ENCODE data around the gene RHBDD2. TPM values are rescaled to one million over a fixed set of nuclear protein-coding genes. Genes with fewer than 3 reads are reported as not detected.
"Not testable (repeated sequence)": the region's sequence is repeated elsewhere in the genome, so short reads cannot be mapped to it uniquely, and the experiment has no call there.

The RHBDD2 gene
- polyA plus RNA-seq, 4 donors, result 37.2 to 77.9 (median 65.8) TPM

DNA sequence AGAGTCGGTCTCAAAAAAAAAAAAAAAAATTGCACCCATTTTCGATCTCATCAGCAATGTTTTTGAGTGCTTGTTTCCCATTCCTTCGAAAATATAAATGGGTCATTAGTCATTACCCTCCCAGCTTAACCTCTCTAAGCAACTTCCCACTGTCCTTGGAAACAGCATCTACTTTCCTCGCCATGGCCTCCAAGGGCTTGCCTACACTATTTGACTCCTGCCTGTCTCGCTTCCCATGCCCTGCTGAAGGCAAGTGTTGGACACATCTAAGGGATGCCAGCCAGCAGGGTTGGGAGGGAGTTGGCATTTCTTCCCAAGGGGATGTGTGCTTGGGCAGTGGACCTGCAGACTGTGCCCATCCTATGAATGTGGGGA, 12.7 kb upstream of the RHBDD2 start:
- no peak for DNase-seq (ENCODE audit: low read depth in 4 of 4, low spot score in 3 of 4)

DNA sequence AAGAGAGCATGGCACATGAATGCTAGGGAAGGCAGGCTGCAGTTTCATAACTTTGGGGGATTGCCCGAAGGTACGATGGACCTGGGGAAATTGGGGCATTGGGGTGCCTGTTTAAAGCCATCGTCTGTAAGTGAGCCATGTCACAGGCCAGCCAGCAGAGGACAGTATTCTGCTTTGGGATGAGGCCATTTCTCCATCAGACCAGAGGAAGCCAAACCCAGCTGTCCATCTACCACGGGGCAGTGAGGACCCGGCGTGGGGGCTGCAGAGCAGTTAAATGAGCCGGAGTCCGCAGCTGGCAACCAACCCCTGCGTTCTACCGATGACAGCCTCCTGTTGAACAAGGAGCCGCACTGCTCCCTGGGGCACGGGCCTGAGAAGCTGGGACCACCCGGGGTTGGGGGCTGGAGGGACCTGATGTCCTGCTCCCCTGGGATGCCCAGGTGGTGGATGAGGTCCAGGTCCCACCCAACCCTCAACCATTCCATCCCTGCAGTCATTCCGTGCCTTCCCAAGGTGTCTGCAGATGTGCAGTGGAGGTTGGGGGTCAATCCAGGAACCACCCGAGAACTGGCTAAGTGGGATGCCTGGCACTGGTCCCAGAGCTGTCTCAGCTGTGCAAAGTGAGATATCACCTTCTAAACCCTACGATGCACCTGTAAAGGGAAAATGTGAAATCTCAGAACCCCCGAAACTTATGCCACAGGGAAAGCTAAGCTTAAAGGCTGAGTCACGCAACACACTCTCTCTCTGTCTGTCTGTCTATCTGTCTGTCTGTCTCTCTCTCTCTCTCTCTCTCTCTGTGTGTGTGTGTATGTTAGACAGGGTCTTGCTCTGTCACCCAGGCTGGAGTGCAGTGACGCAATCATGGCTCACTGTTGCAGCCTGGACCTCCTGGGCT, 12.1 kb upstream of the RHBDD2 start:
- DNase-seq (ENCODE audit: low read depth in 4 of 4, low spot score in 3 of 4), result peak in 2 of 4 donors; percentile 42 to 56

DNA sequence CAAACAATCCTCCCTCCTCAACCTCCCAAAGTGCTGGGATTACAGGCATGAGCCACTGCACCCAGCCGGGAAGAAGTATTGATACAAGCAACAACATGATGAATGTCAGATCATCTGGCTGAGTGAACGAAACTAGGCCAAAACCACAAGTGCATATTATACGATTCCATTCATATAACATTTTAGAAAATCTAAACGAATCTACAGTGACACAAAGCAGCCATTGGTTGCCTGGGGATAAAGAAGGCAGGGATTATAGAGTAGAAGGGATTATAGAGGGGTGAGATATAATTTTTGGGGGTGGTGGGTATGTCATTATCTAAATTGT, 11.5 kb upstream of the RHBDD2 start:
- DNase-seq (ENCODE audit: low read depth in 4 of 4, low spot score in 3 of 4), result no peak

DNA sequence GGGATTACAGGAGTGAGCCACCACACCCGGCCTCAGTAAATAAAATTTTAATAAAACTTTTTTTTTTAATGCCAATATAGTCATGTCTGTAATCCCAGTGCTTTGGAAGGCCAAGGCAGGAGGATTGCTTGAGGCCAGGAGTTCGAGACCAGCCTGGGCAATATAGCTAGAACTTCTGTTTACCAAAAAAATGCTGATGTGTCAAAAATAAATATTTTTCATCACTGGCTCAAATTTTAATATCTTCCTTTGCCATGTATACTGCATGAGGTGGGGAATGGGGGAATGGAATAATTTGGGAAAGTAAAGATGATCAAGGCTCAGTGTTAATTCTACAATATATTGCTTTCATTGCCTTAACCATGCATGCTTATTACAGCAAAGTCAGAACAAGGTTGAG, 10.7 kb upstream of the RHBDD2 start:
- no peak for DNase-seq (ENCODE audit: low read depth in 4 of 4, low spot score in 3 of 4)

DNA sequence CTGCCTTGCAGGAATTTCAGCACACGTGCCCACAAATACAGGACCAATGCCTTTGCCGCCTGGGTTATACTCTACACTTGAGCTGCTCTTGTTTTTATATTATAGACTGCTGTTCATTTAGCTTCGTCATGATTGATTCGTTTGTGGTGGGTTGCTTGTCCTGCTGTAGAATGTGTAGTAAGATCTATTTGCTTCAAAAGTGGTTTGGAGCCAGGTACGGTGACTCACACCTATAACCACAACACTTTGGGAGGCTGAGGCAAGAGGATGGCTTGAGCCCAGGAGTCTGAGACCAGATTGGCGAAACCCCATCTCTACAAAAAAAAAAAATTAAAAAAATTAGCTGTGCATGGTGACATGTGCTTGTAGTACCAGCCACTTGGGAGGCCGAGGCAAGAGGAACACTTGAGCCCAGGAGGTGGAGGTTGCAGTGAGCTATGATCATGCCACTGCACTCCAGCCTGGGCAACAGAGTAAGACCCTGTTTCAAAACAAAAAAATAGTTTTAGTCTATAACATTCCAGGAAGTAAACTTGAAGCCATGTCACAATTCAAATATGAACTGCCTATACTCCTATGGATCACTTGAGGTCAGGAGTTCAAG, 9.0 kb upstream of the RHBDD2 start:
- DNase-seq (ENCODE audit: low read depth in 4 of 4, low spot score in 3 of 4), result no peak

DNA sequence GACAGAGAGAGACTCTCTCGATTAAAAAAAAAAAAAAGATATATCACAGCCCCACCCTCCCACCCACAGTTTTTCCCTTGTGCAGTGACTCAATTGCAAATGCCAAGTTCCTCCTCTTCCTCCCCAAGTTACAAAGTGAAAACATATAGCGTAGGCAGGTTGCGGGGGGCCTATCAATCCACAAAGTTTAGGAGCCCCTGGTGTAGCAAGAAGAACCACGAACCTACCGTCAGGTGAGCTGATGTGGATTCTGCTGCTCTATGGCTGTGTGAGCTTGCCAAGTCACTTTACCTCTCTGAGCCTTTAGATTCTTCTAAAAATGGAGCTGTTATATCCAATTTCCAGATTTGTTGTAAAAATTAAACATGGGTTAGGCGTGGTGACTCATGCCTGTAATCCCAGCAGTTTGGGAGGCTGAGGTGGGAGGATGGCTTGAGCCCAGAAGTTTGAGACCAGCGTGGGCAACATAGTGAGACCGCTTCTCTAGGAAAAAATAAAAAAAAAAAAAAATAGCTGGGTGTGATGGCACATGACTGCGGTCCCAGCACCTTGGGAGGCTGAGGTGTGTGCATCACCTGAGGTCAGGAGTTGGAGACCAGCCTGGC, 8.2 kb upstream of the RHBDD2 start:
- no peak for DNase-seq (ENCODE audit: low read depth in 4 of 4, low spot score in 3 of 4)

DNA sequence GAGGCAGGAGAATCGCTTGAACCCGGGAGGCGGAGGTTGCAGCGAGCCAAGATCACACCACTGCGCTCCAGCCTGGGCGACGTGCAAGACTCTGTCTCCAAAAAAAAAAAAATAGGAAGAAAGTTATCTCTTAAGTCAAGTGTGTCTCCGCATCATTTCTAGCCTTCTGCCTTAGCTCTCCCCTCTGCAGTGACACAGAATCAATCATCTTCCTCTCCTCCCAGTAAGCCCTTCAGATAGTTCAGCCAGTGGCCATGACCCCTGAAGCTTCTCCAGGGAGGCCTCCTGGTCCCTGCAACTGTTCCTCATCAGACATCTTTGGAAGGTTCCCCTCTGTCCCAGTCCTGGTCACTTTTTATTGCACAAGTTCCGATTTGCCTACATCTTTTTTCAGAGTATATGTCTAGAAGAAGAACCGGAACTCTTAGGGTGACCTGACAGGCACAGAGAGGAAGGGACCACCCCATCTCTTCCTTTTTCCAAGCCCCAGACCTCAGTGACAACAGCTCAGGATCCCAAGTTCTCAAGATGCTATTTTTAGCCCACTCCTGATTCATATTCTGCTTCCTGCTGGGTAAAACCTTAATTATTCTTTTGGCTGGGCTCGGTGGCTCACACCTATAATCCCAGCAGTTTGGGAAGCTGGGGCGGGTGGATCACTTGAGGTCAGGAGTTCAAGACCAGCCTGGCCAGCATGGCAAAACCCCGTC, 6.6 kb upstream of the RHBDD2 start:
- DNase-seq (ENCODE audit: low read depth in 4 of 4, low spot score in 3 of 4), result no peak

DNA sequence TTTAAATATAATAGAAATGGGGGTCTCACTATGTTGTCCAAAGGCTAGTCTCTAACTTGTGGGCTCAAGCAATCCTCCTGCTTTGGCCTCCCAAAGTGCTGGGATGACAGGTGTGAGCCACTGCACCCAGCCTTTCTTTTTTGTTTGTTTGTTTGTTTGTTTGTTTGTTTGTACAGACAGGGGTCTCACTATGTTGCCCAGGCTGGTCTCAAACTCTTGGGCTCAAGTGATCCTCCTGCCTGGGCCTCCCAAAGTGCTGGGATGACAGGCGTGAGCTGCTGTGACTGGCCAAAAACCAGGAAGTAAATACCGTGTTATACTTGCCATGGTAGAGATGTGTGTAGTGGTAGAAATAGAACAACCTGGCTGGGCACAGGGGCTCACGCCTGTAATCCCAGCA, 4.7 kb upstream of the RHBDD2 start:
- not testable (repeated sequence) for DNase-seq (ENCODE audit: low read depth in 4 of 4, low spot score in 3 of 4)

DNA sequence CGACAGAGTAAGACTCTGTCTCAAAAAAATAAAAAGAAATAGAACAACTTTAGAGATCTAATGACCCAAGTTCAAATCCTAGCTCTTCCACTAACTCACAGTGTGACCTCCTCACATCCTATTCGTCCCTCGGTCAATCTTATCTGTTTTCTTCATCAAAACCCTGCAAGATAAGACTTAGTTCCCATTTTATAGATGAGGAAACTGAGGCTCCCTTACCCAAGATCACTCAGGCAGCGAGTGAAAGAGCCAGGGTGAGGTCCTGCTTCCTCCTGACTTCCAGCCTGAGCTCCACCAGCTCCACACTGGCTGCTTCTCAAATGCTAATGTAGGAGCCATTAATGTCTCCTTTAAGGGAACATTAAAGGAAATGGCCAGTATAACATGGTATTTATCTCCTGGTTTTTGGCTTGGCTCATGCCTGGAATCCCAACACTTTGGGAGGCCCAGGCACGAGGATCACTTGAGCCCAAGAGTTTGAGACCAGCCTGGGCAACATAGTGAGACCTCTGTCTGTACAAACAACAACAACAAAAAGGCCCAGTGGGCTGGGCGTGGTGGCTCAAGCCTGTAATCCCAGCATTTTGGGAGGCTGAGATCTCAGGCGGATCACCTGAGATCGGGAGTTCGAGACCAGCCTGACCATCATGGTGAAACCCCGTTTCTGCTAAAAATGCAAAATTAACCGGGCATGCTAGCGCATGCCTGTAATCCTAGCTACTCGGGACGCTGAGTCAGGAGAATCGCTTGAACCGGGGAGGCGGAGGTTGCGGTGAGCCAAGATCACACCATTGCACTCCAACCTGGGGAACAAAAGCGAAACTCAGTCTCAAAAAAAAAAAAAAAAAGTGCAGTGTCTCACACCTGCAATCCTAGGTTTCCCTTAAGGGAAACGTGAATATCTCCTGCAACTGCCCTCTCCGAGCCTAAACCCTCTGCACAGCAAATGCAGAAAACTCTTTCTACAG, 3.4 kb upstream of the RHBDD2 start:
- no peak for DNase-seq (ENCODE audit: low read depth in 4 of 4, low spot score in 3 of 4)

DNA sequence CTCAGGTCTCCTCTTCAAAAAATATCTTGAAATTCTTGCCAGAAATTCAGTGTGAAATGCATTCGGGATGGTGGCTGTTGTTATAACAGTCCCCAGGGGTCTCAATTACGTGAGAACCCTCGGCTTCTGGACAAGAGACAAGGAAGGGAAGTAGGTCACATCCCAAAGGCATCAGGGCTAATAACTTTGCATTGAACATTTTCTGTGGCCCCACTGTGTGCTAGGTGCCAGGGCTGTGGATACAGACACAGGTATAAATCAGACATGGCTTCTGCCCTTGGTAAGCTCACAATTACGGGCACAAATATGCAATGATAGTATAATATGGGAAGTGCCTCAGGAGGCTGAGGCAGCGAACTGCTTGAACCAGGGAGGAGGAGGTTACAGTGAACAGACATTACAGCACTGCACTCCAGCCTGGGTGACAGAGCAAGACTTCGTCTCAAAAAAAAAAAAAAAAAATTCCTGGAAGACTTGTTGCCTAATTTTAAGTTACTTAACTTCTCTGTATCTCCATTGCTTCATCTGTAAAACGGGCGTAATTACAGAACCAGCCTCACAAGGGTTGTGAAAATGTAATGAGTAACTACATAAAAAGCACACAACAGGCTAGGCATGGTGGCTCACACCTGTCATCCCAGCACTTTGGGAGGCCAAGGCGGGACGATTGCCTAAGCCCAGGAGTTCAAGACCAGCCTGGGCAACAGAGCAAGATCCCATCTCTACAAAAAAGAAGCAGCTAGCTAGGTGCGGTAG, 2.5 kb upstream of the RHBDD2 start:
- no peak for DNase-seq (ENCODE audit: low read depth in 4 of 4, low spot score in 3 of 4)

DNA sequence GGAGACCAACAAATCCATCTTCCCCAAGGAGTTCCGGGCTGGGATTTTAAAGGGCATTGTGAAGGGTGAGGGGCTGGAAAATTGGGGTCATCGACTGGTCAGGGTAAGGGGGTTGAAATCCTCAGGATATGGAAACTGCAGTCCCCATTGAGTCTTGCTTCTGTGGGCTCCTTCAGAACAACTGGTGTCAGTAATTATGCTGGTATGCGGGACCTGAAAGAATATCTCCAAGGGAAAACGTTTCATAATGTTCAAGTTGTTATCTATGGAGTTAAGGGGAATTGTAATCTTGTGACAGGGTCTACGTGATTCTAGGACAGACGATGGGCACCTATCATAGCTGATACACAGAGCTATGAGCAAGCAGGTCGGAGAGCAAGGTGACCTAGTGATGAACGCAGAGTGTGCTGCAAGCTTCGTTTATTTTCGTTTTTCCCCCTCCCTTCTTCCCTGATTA, 494 bp upstream of the RHBDD2 start:
- no peak for DNase-seq (ENCODE audit: low read depth in 4 of 4, low spot score in 3 of 4)

DNA sequence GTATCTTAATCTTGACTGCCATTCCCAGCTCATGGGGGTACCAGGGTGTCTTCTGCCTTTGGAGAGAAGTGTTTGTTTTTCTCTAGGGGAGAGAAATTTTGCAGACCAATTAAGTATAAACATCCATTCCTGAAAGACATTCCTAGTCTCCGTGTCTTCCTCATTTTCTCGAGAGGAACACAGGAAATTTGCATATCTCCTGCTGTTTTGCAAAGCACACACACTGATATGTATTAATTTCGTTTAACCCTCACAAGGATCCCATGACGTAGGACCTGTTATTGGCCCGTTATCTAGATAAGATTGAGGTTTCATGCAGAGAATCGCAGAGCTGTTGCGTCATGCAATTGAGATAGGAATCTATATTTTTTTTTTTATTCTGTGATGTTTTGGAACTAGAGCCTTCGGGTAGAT, 944 bp downstream of the RHBDD2 start:
- no peak for DNase-seq (ENCODE audit: low read depth in 4 of 4, low spot score in 3 of 4)

DNA sequence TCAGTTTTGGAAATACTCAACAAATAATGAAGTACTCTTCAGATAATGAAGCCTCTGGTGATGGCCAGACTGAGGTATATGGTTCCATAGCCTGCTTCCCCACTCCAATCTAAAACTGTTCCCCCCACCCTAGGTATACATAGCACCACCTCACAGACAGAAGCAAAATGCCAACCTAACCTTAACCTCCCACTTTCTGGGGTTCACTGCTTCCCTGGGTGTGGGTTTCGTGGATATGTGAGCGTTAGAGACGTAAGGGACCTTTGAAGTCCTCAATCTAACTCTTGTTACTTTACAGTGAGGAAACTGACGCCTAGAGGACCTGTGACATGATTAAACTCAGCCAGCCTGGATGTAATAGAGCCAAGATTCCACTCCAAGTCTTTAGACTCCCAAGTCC, 1.4 kb downstream of the RHBDD2 start:
- no peak for DNase-seq (ENCODE audit: low read depth in 4 of 4, low spot score in 3 of 4)

DNA sequence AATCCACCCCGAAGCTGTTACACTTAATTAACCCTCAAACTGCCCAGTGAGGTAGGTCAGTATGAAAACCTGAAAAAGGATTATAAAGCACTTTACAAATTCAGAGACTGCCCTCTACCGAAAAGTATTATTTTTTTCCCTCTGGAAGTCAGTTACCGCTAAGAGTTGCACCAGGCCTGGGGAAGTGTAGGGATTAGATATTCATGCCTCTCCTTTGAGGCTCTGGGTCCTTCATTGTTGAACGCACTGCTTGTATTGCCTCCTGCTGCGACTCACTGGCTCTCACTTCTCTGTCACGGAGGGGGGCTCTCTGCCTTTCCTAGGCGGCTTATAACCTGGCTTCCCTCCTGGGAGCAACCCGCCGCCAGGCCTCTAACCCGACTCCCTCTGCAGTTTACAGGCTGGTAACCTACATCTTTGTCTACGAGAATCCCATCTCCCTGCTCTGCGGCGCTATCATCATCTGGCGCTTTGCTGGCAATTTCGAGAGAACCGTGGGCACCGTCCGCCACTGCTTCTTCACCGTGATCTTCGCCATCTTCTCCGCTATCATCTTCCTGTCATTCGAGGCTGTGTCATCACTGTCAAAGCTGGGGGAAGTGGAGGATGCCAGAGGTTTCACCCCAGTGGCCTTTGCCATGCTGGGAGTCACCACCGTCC, 2.7 kb downstream of the RHBDD2 start:
- no peak for DNase-seq (ENCODE audit: low read depth in 4 of 4, low spot score in 3 of 4)

DNA sequence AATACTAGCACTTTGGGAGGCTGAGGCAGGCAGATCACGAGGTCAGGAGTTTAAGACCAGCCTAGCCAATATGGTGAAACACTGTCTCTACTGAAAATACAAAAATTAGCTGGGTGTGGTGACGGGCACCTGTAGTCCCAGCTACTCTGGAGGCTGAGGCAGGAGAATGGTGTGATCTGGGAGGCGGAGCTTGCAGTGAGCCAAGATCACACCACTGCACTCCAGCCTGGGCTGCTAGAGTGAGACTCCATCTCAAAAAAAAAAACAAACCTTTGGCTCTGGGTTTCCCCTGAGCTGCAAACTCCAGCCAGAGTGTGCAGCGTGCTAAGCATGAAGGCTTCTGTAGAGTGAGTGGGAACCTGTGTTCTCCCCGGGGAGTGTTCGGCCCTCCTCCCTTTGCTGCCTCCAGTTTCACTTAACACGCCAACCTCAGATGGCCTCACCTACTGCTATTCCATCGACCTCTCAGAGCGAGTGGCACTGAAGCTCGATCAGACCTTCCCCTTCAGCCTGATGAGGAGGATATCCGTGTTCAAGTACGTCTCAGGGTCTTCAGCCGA, 4.5 kb downstream of the RHBDD2 start:
- DNase-seq (ENCODE audit: low read depth in 4 of 4, low spot score in 3 of 4), result not testable (repeated sequence)

DNA sequence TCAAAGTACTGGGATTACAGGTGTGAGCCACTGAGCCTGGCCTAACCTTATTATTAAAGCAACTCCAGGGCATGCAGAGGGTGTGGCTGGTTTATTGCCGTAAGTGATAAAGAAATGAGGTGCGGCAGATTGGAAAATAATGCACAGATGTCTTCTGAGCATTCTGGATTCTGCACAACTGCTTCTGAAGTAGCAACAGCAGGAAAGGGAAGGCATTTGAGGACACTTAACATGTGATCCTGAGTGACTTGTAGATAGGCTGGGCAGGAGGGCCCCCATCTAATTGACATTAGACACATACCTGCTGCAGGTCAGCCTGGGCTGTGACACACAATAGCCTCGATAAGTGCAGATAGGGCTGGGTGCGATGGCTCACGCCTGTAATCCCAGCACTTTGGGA, 5.6 kb downstream of the RHBDD2 start:
- no peak for DNase-seq (ENCODE audit: low read depth in 4 of 4, low spot score in 3 of 4)

DNA sequence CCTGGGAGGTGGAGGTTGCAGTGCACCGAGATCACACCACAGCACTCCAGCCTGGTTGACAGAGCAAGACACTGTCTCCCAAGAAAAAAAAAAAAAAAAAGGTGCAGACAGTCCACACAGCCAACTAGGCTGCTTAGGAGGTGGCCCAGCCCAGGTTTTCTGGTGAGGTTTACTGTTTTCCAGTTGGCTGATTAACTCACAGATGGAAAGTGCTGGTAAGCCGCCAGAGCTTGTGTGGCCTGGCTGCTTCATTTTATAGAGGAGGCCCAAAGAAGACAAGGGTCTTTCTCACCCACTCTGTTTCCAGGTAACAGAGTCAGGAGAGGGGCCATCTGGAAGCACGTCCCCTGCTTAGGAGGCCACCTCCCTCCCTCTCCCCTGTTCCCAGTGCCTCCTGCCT, 6.2 kb downstream of the RHBDD2 start:
- DNase-seq (ENCODE audit: low read depth in 4 of 4, low spot score in 3 of 4), result no peak

DNA sequence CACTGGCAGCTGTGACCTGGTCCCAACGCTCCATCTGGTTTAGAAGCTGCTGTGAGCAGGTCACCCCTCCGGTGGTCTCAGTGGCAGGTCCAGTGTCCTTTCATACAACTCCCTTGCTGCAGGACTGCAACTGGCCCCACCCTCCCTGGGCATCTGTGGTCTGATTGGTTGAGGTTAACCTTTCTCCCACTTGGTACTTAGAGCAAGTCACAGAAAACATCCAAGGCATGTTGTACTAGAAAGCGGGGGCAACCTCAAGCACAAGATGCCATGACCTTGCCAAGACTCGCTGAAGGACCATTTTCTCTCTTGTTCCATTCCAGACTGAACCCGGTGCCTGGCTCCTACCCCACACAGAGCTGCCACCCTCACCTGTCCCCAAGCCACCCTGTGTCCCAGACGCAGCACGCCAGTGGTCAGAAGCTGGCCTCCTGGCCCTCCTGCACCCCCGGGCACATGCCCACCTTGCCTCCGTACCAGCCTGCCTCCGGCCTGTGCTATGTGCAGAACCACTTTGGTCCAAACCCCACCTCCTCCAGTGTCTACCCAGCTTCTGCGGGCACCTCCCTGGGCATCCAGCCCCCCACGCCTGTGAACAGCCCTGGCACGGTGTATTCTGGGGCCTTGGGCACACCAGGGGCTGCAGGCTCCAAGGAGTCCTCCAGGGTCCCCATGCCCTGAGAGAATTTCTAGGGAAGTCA, 9.0 kb downstream of the RHBDD2 start:
- no peak for DNase-seq (ENCODE audit: low read depth in 4 of 4, low spot score in 3 of 4)
